SK-N-SH (cell line): ENCODE results near the gene INF2.

ENCODE experiments used
- EP300 ChIP-seq, 2 experiments: IDR thresholded peaks; 2 replicates each; pipeline versions ENCODE4 v1.4.0 to v1.6.1; 2012; ENCODE audit warnings: borderline replicate concordance in 1 of 2, low read depth in 1 of 2, low read length in 1 of 2
- GABPA ChIP-seq: IDR thresholded peaks from 2 replicates; pipeline ENCODE4 v1.4.0; 2012; ENCODE audit warnings: low read depth, mild to moderate bottlenecking
- MEF2A ChIP-seq: IDR thresholded peaks from 2 replicates; pipeline ENCODE4 v1.4.0; 2012; ENCODE audit warnings: low read depth, borderline replicate concordance
- SMC3 ChIP-seq: IDR thresholded peaks from 2 replicates; pipeline ENCODE4 v1.6.1; 2012; ENCODE audit warnings: low read depth, low read length, improper control_type of control experiment
- TAF1 ChIP-seq: IDR thresholded peaks from 2 replicates; pipeline ENCODE4 v1.6.1; 2012; ENCODE audit warnings: low read depth, mild to moderate bottlenecking, low read length, moderate library complexity, borderline replicate concordance
- TF ChIP-seq, protein P1 (sequence below): IDR thresholded peaks from 2 replicates; pipeline ENCODE4 v1.4.0; 2012; ENCODE audit warnings: low read depth
- TF ChIP-seq, protein P2 (sequence below): fragments of 150-350 bp; IDR thresholded peaks from 2 replicates; pipeline ENCODE4 v1.6.1; 2017; ENCODE audit warnings: antibody characterized with exemption, low read length, low read depth, borderline replicate concordance
- TF ChIP-seq, protein P3 (sequence below): fragments of 200-600 bp; sonication (generic); IDR thresholded peaks from 2 replicates; pipeline ENCODE4 v1.6.1; 2017; ENCODE audit warnings: antibody characterized with exemption, mild to moderate bottlenecking, moderate library complexity
- TF ChIP-seq, protein P4 (sequence below): fragments of 150-350 bp; IDR thresholded peaks from 2 replicates; pipeline ENCODE4 v1.6.1; 2016; ENCODE audit warnings: mild to moderate bottlenecking, low read depth, low read length

DNA sequence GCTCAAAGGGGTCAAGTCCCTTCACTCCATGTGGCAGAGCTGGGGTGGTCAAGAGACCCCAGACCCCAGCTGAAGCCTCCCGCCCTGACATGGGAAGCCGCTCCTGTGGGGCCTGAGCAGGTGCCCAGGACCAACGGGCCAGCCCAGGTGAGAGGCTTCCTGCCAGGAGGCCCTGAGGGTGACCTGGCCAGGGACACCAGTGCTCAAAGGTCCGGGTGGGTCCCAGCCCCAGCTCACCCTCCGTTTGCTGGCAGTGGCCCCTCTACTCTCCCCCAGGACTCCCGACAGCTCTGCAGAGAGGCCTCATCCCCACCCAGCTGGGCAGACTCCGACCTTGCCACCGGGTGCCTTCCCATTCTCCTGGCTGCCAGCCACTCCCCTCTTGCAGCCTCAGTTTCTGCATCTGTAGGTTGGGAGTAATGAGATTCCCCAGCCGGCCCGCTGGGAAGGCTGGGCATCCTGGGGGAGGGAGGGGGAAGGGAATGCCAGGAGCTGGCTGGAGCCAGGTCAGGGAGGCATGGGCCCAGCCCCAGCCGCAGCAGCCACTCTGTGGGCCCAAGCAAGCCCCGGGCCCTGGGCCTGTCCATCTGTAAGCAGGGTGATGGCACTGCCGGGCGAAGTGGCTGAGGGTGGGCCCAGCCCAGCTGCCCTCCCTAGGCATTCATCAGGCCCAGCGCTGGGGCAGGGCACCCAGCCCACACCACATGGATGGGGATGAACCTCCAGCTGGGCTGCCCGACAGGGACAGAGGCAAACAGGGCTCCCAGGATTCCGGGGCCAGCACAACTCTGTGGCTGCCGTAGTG, 10.3 kb upstream of the INF2 start:
- TF ChIP-seq, protein P1, sequence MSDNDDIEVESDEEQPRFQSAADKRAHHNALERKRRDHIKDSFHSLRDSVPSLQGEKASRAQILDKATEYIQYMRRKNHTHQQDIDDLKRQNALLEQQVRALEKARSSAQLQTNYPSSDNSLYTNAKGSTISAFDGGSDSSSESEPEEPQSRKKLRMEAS, result no peak
- TF ChIP-seq, protein P2, sequence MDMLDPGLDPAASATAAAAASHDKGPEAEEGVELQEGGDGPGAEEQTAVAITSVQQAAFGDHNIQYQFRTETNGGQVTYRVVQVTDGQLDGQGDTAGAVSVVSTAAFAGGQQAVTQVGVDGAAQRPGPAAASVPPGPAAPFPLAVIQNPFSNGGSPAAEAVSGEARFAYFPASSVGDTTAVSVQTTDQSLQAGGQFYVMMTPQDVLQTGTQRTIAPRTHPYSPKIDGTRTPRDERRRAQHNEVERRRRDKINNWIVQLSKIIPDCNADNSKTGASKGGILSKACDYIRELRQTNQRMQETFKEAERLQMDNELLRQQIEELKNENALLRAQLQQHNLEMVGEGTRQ, result no peak
- TF ChIP-seq, protein P3, sequence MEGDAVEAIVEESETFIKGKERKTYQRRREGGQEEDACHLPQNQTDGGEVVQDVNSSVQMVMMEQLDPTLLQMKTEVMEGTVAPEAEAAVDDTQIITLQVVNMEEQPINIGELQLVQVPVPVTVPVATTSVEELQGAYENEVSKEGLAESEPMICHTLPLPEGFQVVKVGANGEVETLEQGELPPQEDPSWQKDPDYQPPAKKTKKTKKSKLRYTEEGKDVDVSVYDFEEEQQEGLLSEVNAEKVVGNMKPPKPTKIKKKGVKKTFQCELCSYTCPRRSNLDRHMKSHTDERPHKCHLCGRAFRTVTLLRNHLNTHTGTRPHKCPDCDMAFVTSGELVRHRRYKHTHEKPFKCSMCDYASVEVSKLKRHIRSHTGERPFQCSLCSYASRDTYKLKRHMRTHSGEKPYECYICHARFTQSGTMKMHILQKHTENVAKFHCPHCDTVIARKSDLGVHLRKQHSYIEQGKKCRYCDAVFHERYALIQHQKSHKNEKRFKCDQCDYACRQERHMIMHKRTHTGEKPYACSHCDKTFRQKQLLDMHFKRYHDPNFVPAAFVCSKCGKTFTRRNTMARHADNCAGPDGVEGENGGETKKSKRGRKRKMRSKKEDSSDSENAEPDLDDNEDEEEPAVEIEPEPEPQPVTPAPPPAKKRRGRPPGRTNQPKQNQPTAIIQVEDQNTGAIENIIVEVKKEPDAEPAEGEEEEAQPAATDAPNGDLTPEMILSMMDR, result no peak
- no peak for TF ChIP-seq SMC3
- TF ChIP-seq, protein P4, sequence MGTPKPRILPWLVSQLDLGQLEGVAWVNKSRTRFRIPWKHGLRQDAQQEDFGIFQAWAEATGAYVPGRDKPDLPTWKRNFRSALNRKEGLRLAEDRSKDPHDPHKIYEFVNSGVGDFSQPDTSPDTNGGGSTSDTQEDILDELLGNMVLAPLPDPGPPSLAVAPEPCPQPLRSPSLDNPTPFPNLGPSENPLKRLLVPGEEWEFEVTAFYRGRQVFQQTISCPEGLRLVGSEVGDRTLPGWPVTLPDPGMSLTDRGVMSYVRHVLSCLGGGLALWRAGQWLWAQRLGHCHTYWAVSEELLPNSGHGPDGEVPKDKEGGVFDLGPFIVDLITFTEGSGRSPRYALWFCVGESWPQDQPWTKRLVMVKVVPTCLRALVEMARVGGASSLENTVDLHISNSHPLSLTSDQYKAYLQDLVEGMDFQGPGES, result no peak
- no peak for TF ChIP-seq EP300 (IDR thresholded peaks at IDR 0.05; ENCODE audit: borderline replicate concordance in 1 of 2, low read depth in 1 of 2, low read length in 1 of 2)
- no peak for TF ChIP-seq MEF2A
- TF ChIP-seq TAF1, result no peak
- no peak for TF ChIP-seq GABPA
